B cell (primary cell): Measurements from ENCODE around the gene NUDCD3.

Experiments
- EZH2 ChIP-seq: IDR thresholded peaks from 2 replicates; pipeline ENCODE4 v1.6.1; 2012; ENCODE audit warnings: borderline replicate concordance, low read depth, mild to moderate bottlenecking, moderate library complexity, low read length; ENCODE audit not compliant: insufficient read depth, poor library complexity, severe bottlenecking
- TF ChIP-seq, protein P1 (sequence below): fragments of 200-600 bp; IDR thresholded peaks from one replicate; pipeline ENCODE4 v1.8.0; 2022; ENCODE audit warnings: antibody characterized with exemption, mild to moderate bottlenecking

DNA sequence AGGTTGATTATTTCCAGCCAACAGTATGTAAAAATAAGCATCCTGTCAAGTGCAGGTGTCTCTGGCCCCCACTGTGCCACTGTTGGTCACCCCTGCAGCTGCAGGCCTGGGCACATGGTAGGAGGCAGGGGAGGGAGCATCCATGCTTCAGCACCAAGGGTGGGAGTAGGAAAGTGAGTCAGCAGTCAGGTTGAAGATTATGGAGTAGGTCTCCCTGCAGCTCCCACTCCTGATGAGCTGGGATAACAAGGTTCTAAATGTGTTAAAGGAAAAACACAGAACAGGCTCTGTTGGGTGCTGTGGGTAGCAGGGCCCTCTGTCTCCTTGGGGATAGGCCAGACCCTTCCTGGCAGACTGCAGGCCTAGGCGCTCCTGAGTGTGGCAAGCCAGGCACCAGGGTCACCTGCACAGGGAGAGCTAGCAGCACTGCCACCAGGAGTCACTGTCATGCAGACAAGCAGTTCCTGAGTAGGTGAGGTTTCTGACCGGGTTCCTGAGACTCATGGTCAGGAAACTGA, 59.3 kb downstream of the NUDCD3 start:
- TF ChIP-seq, protein P1, sequence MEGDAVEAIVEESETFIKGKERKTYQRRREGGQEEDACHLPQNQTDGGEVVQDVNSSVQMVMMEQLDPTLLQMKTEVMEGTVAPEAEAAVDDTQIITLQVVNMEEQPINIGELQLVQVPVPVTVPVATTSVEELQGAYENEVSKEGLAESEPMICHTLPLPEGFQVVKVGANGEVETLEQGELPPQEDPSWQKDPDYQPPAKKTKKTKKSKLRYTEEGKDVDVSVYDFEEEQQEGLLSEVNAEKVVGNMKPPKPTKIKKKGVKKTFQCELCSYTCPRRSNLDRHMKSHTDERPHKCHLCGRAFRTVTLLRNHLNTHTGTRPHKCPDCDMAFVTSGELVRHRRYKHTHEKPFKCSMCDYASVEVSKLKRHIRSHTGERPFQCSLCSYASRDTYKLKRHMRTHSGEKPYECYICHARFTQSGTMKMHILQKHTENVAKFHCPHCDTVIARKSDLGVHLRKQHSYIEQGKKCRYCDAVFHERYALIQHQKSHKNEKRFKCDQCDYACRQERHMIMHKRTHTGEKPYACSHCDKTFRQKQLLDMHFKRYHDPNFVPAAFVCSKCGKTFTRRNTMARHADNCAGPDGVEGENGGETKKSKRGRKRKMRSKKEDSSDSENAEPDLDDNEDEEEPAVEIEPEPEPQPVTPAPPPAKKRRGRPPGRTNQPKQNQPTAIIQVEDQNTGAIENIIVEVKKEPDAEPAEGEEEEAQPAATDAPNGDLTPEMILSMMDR, result no peak
- TF ChIP-seq EZH2, result no peak
